ENCODE data around the gene SIGLEC14.

GRCh38 chr19:51680474-51680873 lies 33.8 kb upstream of the SIGLEC14 start:
- no peak for TF ChIP-seq CSRNP3 (CRISPR knock-in tag; IDR thresholded peaks at IDR 0.05)
- TF ChIP-seq SNAI2 (CRISPR knock-in tag; IDR thresholded peaks at IDR 0.05) = no peak
- no peak for TF ChIP-seq PPARA (CRISPR knock-in tag; IDR thresholded peaks at IDR 0.05; ENCODE audit: borderline replicate concordance)
- no peak for TF ChIP-seq GLIS3 (CRISPR knock-in tag; IDR thresholded peaks at IDR 0.05)
- no peak for TF ChIP-seq ZC3H10 (CRISPR knock-in tag; IDR thresholded peaks at IDR 0.05)
- TF ChIP-seq POU6F1 (CRISPR knock-in tag; IDR thresholded peaks at IDR 0.05; ENCODE audit: borderline replicate concordance, low read depth) = no peak
- TF ChIP-seq ZNF8 (CRISPR knock-in tag; IDR thresholded peaks at IDR 0.05) = no peak
- TF ChIP-seq PATZ1 (CRISPR knock-in tag; IDR thresholded peaks at IDR 0.05; ENCODE audit: borderline replicate concordance) = no peak

Measured in SK-N-SH treated with all-trans-retinoic acid at 6 μM for 48 hours (cell line).